GM19372 (cell line): ENCODE measurements around the gene OSGIN1.

Experiments
- ATAC-seq: cut with Tn5 transposase; IDR thresholded peaks from one replicate; pipeline ENCODE4 v1.9.1; 2021; ENCODE audit warnings: mild to moderate bottlenecking, low read depth, moderate library complexity; ENCODE audit not compliant: unreplicated experiment

The OSGIN1 gene

GRCh38 chr16:83956336-83957289 is 3.6 kb downstream of the OSGIN1 start:
- ATAC-seq, result no peak

GRCh38 chr16:83957296-83957855 is 4.3 kb downstream of the OSGIN1 start:
- no peak for ATAC-seq

GRCh38 chr16:83958137-83958845 is 5.3 kb downstream of the OSGIN1 start:
- ATAC-seq, result no peak

GRCh38 chr16:83958846-83959565 is 6.0 kb downstream of the OSGIN1 start:
- no peak for ATAC-seq

GRCh38 chr16:83959656-83960434 is 6.8 kb downstream of the OSGIN1 start:
- no peak for ATAC-seq

- ATAC-seq, result no peak
These were observed 7.6 kb downstream of the OSGIN1 start for GRCh38 chr16:83960521-83961249.

- no peak for ATAC-seq
These were observed 8.6 kb downstream of the OSGIN1 start for GRCh38 chr16:83961591-83961990.

- no peak for ATAC-seq
These were observed 10.5 kb downstream of the OSGIN1 start for GRCh38 chr16:83963277-83964119.

GRCh38 chr16:83964684-83965443 is 11.8 kb downstream of the OSGIN1 start:
- ATAC-seq, result no peak

GRCh38 chr16:83965444-83966152 is 12.6 kb downstream of the OSGIN1 start:
- no peak for ATAC-seq

GRCh38 chr16:83966153-83966696 is 13.2 kb downstream of the OSGIN1 start:
- ATAC-seq, result no peak

- no peak for ATAC-seq
These were observed 14.1 kb downstream of the OSGIN1 start for GRCh38 chr16:83967091-83967490.

- no peak for ATAC-seq
These were observed 14.8 kb downstream of the OSGIN1 start, which contains the start of gene NECAB2 for GRCh38 chr16:83967838-83968305. NECAB2 (plus strand) TSS chr16:83968244; CDS start chr16:83968649, 405 bp downstream.

- no peak for ATAC-seq
These were observed 15.3 kb downstream of the OSGIN1 start for GRCh38 chr16:83968306-83968851.

GRCh38 chr16:83968891-83969649 is 16.0 kb downstream of the OSGIN1 start:
- ATAC-seq, result no peak
